22Rv1 (cell line): ENCODE data around the gene ACTR5.

Experiments
- ZFX ChIP-seq: fragments of 450-650 bp; IDR thresholded peaks from 2 replicates; pipeline ENCODE4 v1.6.1; 2017; ENCODE audit warnings: antibody characterized with exemption, borderline replicate concordance
- TF ChIP-seq, protein P1 (sequence below): fragments of 450-650 bp; IDR thresholded peaks from 2 replicates; pipeline ENCODE4 v1.5.1; 2017; ENCODE audit warnings: mild to moderate bottlenecking

DNA sequence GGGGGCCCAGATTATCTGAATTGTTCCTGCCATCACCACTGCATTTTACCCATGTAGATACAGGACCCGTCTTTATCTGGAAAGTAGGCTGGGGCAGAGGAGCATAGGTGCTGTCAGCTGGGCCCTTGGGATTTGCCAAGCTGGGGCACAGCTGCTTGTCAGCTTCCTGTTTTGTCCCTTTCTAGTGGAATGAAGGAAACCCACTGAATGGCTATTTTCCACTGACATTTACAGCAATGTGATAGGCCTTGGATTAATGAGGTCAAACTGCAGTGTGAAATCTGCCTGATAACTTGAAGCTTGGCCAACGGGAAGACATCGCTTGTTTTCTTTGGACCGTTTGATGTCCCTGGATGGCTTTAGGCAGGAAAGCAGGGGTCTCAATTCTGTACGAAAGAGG is 63.9 kb downstream of the ACTR5 start:
- no peak for TF ChIP-seq ZFX
- TF ChIP-seq, protein P1, sequence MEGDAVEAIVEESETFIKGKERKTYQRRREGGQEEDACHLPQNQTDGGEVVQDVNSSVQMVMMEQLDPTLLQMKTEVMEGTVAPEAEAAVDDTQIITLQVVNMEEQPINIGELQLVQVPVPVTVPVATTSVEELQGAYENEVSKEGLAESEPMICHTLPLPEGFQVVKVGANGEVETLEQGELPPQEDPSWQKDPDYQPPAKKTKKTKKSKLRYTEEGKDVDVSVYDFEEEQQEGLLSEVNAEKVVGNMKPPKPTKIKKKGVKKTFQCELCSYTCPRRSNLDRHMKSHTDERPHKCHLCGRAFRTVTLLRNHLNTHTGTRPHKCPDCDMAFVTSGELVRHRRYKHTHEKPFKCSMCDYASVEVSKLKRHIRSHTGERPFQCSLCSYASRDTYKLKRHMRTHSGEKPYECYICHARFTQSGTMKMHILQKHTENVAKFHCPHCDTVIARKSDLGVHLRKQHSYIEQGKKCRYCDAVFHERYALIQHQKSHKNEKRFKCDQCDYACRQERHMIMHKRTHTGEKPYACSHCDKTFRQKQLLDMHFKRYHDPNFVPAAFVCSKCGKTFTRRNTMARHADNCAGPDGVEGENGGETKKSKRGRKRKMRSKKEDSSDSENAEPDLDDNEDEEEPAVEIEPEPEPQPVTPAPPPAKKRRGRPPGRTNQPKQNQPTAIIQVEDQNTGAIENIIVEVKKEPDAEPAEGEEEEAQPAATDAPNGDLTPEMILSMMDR: no peak
